ENCODE results near the gene GNLY. TPM values are rescaled to one million over a fixed set of nuclear protein-coding genes. Genes with fewer than 3 reads are reported as not detected.

GNLY gene
- total RNA-seq, 1 donor = not detected

DNA sequence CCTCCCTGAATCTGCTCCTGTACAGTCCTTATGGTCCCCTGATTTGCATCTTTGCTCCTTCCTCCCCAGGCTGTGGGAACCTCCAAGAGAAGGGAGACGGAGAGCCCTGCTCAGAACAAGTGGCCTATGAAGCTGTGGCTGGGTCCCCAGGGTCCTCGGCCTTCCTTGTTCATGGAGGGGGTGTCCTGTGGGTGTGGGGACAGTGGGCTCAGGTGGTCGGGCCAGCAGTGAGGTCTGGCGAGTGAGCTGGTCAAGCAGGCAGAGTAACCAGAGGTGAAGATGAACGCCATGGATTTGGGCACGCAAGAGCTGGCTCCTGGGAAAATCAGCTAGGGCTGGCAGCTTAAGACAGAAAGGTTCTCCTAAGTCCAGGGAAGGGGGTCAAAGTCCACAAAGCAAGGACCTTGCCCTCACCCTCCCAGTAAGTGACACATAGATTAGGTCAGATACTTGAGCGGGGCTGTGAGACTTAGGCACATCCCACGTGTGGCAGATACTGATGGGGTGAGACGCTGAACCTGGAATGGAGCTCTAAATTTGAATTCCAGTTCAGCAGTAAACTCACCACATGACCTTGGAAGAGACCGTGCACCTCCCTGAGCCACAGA lies 24.8 kb downstream of the GNLY start:
- TF ChIP-seq, protein P1, sequence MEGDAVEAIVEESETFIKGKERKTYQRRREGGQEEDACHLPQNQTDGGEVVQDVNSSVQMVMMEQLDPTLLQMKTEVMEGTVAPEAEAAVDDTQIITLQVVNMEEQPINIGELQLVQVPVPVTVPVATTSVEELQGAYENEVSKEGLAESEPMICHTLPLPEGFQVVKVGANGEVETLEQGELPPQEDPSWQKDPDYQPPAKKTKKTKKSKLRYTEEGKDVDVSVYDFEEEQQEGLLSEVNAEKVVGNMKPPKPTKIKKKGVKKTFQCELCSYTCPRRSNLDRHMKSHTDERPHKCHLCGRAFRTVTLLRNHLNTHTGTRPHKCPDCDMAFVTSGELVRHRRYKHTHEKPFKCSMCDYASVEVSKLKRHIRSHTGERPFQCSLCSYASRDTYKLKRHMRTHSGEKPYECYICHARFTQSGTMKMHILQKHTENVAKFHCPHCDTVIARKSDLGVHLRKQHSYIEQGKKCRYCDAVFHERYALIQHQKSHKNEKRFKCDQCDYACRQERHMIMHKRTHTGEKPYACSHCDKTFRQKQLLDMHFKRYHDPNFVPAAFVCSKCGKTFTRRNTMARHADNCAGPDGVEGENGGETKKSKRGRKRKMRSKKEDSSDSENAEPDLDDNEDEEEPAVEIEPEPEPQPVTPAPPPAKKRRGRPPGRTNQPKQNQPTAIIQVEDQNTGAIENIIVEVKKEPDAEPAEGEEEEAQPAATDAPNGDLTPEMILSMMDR (IDR thresholded peaks at IDR 0.05; ENCODE audit: insufficient read depth, low read length) = no peak
- H3K4me3 ChIP-seq (ENCODE audit: low read depth, low read length) = no peak overlapping the region
- DNase-seq (ENCODE audit: low read depth) = no peak

DNA sequence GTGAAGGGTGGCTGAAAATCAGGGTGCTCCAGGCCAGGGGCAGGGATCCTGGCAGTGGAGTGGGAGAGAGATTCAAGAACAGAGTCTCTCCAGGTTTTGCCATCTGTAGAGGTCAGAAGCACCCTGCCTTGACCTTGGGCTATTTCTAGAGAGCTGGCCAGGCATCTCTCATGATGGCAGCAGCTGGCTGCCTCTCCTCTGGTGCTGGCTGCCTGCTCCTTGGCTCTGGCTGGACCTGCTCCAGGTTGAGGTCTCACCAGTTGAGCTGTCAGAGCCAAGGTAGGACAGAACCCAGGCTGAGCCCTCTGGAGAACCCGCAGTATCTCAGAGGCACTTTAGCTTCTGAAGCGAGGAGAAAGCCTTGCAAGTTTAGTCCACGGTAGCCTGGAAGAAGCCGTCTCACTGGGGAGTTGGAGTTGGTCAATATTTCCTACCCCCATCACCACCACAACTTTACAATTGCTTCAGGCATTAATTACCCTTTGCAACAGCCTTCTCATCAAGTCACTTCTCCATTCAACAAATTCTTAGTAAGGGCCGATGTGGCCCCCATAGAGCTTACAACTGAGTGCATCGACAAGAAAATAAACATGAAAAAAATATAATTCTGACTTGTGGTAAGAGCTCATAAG lies 25.6 kb downstream of the GNLY start:
- TF ChIP-seq, protein P1 (IDR thresholded peaks at IDR 0.05; ENCODE audit: insufficient read depth, low read length) = no peak
- no peak overlapping the region for H3K4me3 ChIP-seq (ENCODE audit: low read depth, low read length)
- DNase-seq (ENCODE audit: low read depth) = no peak

DNA sequence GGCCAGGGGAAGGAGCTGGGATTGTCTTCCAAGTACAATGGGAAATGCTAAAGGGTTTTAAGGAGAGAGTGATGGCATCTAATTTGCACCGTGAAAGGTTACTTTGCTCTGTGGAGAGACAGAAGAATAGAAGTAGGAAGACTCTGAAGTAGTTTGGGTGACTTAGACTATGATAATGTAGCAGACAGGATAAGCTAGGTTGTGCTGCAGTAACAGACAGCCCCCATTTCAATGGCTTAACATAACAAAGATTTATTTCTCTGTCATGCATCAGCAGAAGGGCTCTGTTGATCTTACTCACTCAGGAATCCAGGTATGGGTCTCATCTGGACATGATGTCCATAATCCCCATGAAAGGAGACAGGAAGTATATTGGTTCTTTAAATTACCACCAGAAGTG lies 26.4 kb downstream of the GNLY start:
- TF ChIP-seq, protein P1 (IDR thresholded peaks at IDR 0.05; ENCODE audit: insufficient read depth, low read length) = no peak
- DNase-seq (ENCODE audit: low read depth) = no peak
- H3K4me3 ChIP-seq (ENCODE audit: low read depth, low read length) = no peak overlapping the region

DNA sequence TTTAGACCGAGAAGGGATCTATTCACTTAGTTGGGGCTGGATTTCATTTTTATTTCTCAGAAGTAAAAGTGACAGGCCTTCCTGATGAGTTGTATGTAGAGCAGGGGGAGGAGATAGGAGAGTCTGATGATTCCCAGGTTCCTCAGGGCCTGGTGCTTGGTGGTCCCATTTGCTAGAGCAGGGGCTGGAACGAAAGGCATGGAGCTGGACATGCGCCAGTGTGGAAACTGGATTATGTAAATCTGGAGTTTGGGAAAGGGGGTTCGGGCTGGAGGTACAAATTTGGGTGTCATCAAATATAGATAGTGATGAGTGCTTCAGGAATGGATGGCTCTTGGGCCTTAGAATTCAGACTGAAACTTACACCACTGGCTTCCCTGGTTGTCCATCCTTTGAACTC lies 27.5 kb downstream of the GNLY start:
- DNase-seq (ENCODE audit: low read depth) = no peak
- TF ChIP-seq, protein P1 (IDR thresholded peaks at IDR 0.05; ENCODE audit: insufficient read depth, low read length) = no peak
- H3K4me3 ChIP-seq (ENCODE audit: low read depth, low read length) = no peak overlapping the region

DNA sequence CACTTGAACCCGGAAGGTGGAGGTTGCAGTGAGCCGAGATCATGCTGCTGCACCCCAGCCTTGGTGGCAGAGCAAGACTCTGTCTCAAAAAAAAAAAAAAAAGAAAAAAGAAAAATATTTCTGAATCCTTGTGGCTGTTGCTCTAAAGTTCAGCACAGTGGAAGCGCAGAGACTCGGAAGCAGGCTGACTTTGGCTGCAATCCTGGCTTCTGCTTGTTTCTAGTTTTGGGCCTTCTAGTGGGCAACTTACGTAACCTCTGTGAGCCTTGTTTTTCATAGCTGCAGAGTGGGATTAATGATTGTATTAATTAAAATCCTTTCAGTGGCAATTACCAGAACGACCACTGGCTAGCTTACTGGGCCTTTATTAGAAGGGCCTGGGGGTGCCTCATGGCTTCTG lies 28.4 kb downstream of the GNLY start:
- no peak overlapping the region for H3K4me3 ChIP-seq (ENCODE audit: low read depth, low read length)
- no peak for DNase-seq (ENCODE audit: low read depth)
- TF ChIP-seq, protein P1 (IDR thresholded peaks at IDR 0.05; ENCODE audit: insufficient read depth, low read length) = no peak

DNA sequence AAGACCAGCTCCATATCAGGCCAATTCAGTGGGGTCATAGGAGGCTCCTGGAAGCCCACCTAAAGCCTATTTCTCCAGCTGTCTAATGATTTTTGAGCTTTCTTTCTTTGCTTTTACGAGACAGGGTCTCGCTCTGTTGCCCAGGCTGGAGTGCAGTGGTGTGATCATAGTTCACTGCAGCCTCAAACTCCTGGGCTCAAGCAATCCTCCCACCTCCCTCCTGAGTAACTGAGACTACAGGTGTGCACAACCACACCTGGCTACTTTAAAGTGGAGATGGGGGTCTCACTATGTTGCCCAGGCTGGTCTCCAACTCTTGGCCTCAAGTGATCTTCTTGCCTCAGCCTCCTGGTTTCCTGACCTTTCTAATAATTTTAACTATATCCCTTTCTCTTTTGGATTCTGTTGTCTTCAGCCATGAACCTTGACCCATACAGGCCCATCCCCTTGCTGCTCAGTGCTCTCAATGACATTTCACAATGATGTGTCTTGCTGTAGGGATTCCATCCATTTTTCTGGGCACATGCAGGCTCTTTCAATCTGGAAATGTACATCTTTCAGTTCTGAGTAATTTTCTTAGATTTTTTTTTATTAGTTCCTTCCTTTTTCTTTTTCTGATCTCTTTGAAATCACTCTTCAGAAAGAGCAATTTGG lies 29.7 kb downstream of the GNLY start:
- no peak overlapping the region for H3K4me3 ChIP-seq (ENCODE audit: low read depth, low read length)
- no peak for DNase-seq (ENCODE audit: low read depth)
- TF ChIP-seq, protein P1 (IDR thresholded peaks at IDR 0.05; ENCODE audit: insufficient read depth, low read length) = no peak
